Keratinocyte (primary cell): ENCODE measurements around the gene DR1. TPM values are rescaled to one million over a fixed set of nuclear protein-coding genes. Genes with fewer than 3 reads are reported as not detected.

Experiments
- DNase-seq: peaks from one replicate; pipeline ENCODE4 v3.0.0-alpha.2; 2011; ENCODE audit warnings: low read depth, missing footprints, low spot score
- FAIRE-seq: peaks from 2 replicates; lab custom pipeline; 2011; peaks lifted over from hg19 to GRCh38; lab: Jason Lieb, UNC
- H2AFZ ChIP-seq: 2 replicates; pipeline ENCODE4 v1.6.0; 2012; ENCODE audit warnings: low read length, control low read depth, inconsistent platforms; ENCODE audit not compliant: control insufficient read depth
- H3K27ac ChIP-seq: 2 replicates; pipeline ENCODE4 v1.5.1; 2011; ENCODE audit warnings: low read length; ENCODE audit not compliant: control insufficient read depth, insufficient read depth
- H3K27me3 ChIP-seq: 3 replicates; pipeline ENCODE4 v1.6.0; 2011; ENCODE audit warnings: low read length; ENCODE audit not compliant: control insufficient read depth, insufficient read depth; ENCODE audit errors: extremely low read depth
- H3K36me3 ChIP-seq, 2 experiments: 2 replicates in 1 of 2; 3 replicates in 1 of 2; pipeline ENCODE4 v1.5.1; 2011; ENCODE audit warnings: low read length in 2 of 2, mild to moderate bottlenecking in 1 of 2; ENCODE audit not compliant: control insufficient read depth in 2 of 2, insufficient read depth in 2 of 2; ENCODE audit errors: extremely low read depth in 1 of 2
- H3K4me1 ChIP-seq: 3 replicates; pipeline ENCODE4 v1.5.1; 2011; ENCODE audit warnings: low read length; ENCODE audit not compliant: control insufficient read depth, insufficient read depth; ENCODE audit errors: extremely low read depth
- H3K4me2 ChIP-seq: 3 replicates; pipeline ENCODE4 v1.6.0; 2011; ENCODE audit warnings: low read depth, low read length; ENCODE audit not compliant: control insufficient read depth, insufficient read depth; ENCODE audit errors: extremely low read depth
- H3K4me3 ChIP-seq, 3 experiments: fragments of 200-600 bp in 1 of 3; sonication (generic) in 1 of 3; 2 replicates in 2 of 3; 3 replicates in 1 of 3; pipeline ENCODE4 v1.5.1; 2011 to 2016; ENCODE audit warnings: low read length in 3 of 3, mild to moderate bottlenecking in 3 of 3, control low read depth in 2 of 3, inconsistent platforms in 1 of 3, low read depth in 1 of 3, mixed read lengths in 1 of 3, mixed run types in 1 of 3, moderate library complexity in 1 of 3; ENCODE audit not compliant: control insufficient read depth in 2 of 3, insufficient read depth in 2 of 3; ENCODE audit errors: extremely low read depth in 1 of 3
- H3K79me2 ChIP-seq: 2 replicates; pipeline ENCODE4 v1.6.0; 2012; ENCODE audit warnings: low read length; ENCODE audit not compliant: control insufficient read depth, insufficient read depth
- H3K9ac ChIP-seq: 3 replicates; pipeline ENCODE4 v1.6.0; 2011; ENCODE audit warnings: low read length; ENCODE audit not compliant: control insufficient read depth, insufficient read depth; ENCODE audit errors: extremely low read depth
- H3K9me1 ChIP-seq: 3 replicates; pipeline ENCODE4 v1.6.0; 2011; ENCODE audit warnings: low read length; ENCODE audit not compliant: control insufficient read depth, insufficient read depth; ENCODE audit errors: extremely low read depth
- H3K9me3 ChIP-seq: 2 replicates; pipeline ENCODE4 v1.5.1; 2012; ENCODE audit warnings: low read depth, low read length; ENCODE audit not compliant: control insufficient read depth
- H4K20me1 ChIP-seq: 3 replicates; pipeline ENCODE4 v1.6.0; 2011; ENCODE audit warnings: low read length; ENCODE audit not compliant: control insufficient read depth, insufficient read depth; ENCODE audit errors: extremely low read depth
- EZH2 ChIP-seq: IDR thresholded peaks from one replicate; pipeline ENCODE4 v1.6.1; 2012; ENCODE audit warnings: inconsistent platforms, mild to moderate bottlenecking, low read length, moderate library complexity
- dilution Hi-C: fragments of 300-500 bp; cut with MboI; formaldehyde crosslinking; loops from one replicate; pipeline ENCODE4 v1.7.0; 2020; ENCODE audit warnings: low sequenced_read_pairs; ENCODE audit not compliant: extremely low pct_ligation_motif_present
- polyA plus RNA-seq, 5 experiments: library from polyadenylated mRNA; depleted of rRNA in 3 of 5; stranded (reverse) in 3 of 5; stranded (forward) in 1 of 5; unstranded in 1 of 5; fragments of >200 nt; gene quantifications; 1 replicate in 1 of 5; 2 replicates in 3 of 5; 3 replicates in 1 of 5; pipeline versions ENCODE4 v1.2.1 to v1.2.3, GENCODE V29; 2011 to 2012; ENCODE audit warnings: missing spikeins in 2 of 5, low read depth in 1 of 5, low replicate concordance in 1 of 5
- TF ChIP-seq, protein P1 (sequence below), 3 experiments: IDR thresholded peaks in 1 of 3; conservative IDR thresholded peaks in 1 of 3; optimal IDR thresholded peaks in 1 of 3; 2 replicates in 2 of 3; 3 replicates in 1 of 3; pipeline versions ENCODE3 to v1.5.1; 2011; ENCODE audit warnings: low read length in 3 of 3, mild to moderate bottlenecking in 3 of 3, moderate library complexity in 2 of 3, control low read depth in 1 of 3, inconsistent platforms in 1 of 3; ENCODE audit not compliant: insufficient read depth in 2 of 3; ENCODE audit errors: extremely low read depth in 1 of 3

Gene DR1
- polyA plus RNA-seq, 1 donor (not counting 4 experiments of a cell fraction or from before 2014, with no cell fraction given), result 47.9 TPM

DNA sequence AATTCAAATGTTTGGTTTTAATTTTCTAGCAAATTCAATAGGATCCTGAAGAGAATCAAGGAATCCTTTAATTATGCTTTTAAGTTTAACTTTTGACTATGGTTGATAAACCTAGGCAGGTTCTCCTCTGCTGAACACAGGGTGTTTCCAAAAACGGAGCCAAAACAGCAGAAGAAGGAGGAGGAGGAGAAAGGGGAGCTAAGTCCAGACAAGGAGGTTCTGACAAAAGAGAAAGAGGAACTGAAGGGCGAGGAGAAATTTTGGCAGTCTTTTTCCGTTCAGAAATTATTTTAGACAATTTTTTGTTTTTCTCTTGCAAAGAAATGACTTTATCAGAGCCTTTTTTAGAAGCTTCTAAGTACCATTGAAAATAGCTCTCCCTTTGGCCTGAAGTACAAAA lies 69.0 kb downstream of the DR1 start:
- Histone ChIP-seq H3K4me2 (no peak overlapping the region), H3K9me1 (no peaks in the 10 kb centered on the region), H2AFZ (no peak overlapping the region), H3K9me3 (no peaks in the 10 kb centered on the region), H4K20me1 (no peaks in the 10 kb centered on the region), H3K27ac (no peak overlapping the region), H3K4me1 (no peaks in the 10 kb centered on the region), H3K4me3 (no peak overlapping the region), H3K9ac (no peak overlapping the region), H3K79me2 (no peaks in the 10 kb centered on the region), H3K27me3 (no peaks in the 10 kb centered on the region), H3K36me3 (no peaks in the 10 kb centered on the region)
- dilution Hi-C loops, result no loop called here
- TF ChIP-seq, protein P1, sequence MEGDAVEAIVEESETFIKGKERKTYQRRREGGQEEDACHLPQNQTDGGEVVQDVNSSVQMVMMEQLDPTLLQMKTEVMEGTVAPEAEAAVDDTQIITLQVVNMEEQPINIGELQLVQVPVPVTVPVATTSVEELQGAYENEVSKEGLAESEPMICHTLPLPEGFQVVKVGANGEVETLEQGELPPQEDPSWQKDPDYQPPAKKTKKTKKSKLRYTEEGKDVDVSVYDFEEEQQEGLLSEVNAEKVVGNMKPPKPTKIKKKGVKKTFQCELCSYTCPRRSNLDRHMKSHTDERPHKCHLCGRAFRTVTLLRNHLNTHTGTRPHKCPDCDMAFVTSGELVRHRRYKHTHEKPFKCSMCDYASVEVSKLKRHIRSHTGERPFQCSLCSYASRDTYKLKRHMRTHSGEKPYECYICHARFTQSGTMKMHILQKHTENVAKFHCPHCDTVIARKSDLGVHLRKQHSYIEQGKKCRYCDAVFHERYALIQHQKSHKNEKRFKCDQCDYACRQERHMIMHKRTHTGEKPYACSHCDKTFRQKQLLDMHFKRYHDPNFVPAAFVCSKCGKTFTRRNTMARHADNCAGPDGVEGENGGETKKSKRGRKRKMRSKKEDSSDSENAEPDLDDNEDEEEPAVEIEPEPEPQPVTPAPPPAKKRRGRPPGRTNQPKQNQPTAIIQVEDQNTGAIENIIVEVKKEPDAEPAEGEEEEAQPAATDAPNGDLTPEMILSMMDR (optimal IDR thresholded peaks at IDR 0.05 in 1 of 3, IDR thresholded peaks at IDR 0.05 in 1 of 3, conservative IDR thresholded peaks at IDR 0.05 in 1 of 3; ENCODE audit: extremely low read depth in 1 of 3, insufficient read depth in 2 of 3, low read length in 3 of 3), result no peak
- TF ChIP-seq EZH2, result no peak
- FAIRE-seq (no peak), DNase-seq (no peak)

DNA sequence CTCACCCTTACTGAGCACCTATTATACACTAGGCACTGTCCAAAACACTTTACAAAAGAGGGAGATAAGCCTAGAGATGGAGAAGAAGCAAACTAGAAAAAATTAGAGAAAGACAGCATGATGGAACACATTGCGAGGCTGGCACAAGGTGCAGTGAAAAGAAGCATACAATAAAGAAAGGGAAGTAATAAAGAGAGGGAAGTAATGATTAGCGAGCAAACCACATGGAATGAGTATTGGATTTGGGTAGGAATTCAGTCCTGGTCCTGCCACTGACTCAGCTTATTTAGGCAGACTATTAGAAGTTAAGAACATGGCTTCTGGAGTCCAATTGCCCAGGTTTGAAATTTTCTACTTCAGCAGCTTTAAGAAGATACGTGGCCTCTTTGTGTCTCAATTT lies 69.6 kb downstream of the DR1 start:
- no peaks in the 10 kb centered on the region for H3K27me3 ChIP-seq
- no peak for FAIRE-seq

More for the DNA sequence above, 69.6 kb downstream of the DR1 start:
- Histone ChIP-seq H3K9ac (no peak overlapping the region), H3K9me3 (no peaks in the 10 kb centered on the region), H3K79me2 (no peaks in the 10 kb centered on the region), H3K27ac (no peak overlapping the region), H4K20me1 (no peaks in the 10 kb centered on the region), H2AFZ (no peak overlapping the region), H3K4me1 (no peaks in the 10 kb centered on the region), H3K9me1 (no peaks in the 10 kb centered on the region), H3K4me3 (no peak overlapping the region), H3K4me2 (no peak overlapping the region), H3K36me3 (no peaks in the 10 kb centered on the region)
- no peak for DNase-seq
- TF ChIP-seq, protein P1 (optimal IDR thresholded peaks at IDR 0.05 in 1 of 3, IDR thresholded peaks at IDR 0.05 in 1 of 3, conservative IDR thresholded peaks at IDR 0.05 in 1 of 3; ENCODE audit: extremely low read depth in 1 of 3, insufficient read depth in 2 of 3, low read length in 3 of 3), result no peak
- no peak for TF ChIP-seq EZH2
- dilution Hi-C loops, result no loop called here
